Keratinocyte (primary cell): ENCODE data around the gene DENND5A. TPM values are rescaled to one million over a fixed set of nuclear protein-coding genes. Genes with fewer than 3 reads are reported as not detected.
"Not testable (repeated sequence)": the region's sequence is repeated elsewhere in the genome, so short reads cannot be mapped to it uniquely, and the experiment has no call there.

ENCODE experiments used
- DNase-seq: peaks from one replicate; pipeline ENCODE4 v3.0.0-alpha.2; 2011; ENCODE audit warnings: low read depth, missing footprints, low spot score
- FAIRE-seq: peaks from 2 replicates; lab custom pipeline; 2011; peaks lifted over from hg19 to GRCh38; lab: Jason Lieb, UNC
- H2AFZ ChIP-seq: 2 replicates; pipeline ENCODE4 v1.6.0; 2012; ENCODE audit warnings: low read length, control low read depth, inconsistent platforms; ENCODE audit not compliant: control insufficient read depth
- H3K27ac ChIP-seq: 2 replicates; pipeline ENCODE4 v1.5.1; 2011; ENCODE audit warnings: low read length; ENCODE audit not compliant: control insufficient read depth, insufficient read depth
- H3K27me3 ChIP-seq: 3 replicates; pipeline ENCODE4 v1.6.0; 2011; ENCODE audit warnings: low read length; ENCODE audit not compliant: control insufficient read depth, insufficient read depth; ENCODE audit errors: extremely low read depth
- H3K36me3 ChIP-seq, 2 experiments: 2 replicates in 1 of 2; 3 replicates in 1 of 2; pipeline ENCODE4 v1.5.1; 2011; ENCODE audit warnings: low read length in 2 of 2, mild to moderate bottlenecking in 1 of 2; ENCODE audit not compliant: control insufficient read depth in 2 of 2, insufficient read depth in 2 of 2; ENCODE audit errors: extremely low read depth in 1 of 2
- H3K4me1 ChIP-seq: 3 replicates; pipeline ENCODE4 v1.5.1; 2011; ENCODE audit warnings: low read length; ENCODE audit not compliant: control insufficient read depth, insufficient read depth; ENCODE audit errors: extremely low read depth
- H3K4me2 ChIP-seq: 3 replicates; pipeline ENCODE4 v1.6.0; 2011; ENCODE audit warnings: low read depth, low read length; ENCODE audit not compliant: control insufficient read depth, insufficient read depth; ENCODE audit errors: extremely low read depth
- H3K4me3 ChIP-seq, 3 experiments: fragments of 200-600 bp in 1 of 3; sonication (generic) in 1 of 3; 2 replicates in 2 of 3; 3 replicates in 1 of 3; pipeline ENCODE4 v1.5.1; 2011 to 2016; ENCODE audit warnings: low read length in 3 of 3, mild to moderate bottlenecking in 3 of 3, control low read depth in 2 of 3, inconsistent platforms in 1 of 3, low read depth in 1 of 3, mixed read lengths in 1 of 3, mixed run types in 1 of 3, moderate library complexity in 1 of 3; ENCODE audit not compliant: control insufficient read depth in 2 of 3, insufficient read depth in 2 of 3; ENCODE audit errors: extremely low read depth in 1 of 3
- H3K79me2 ChIP-seq: 2 replicates; pipeline ENCODE4 v1.6.0; 2012; ENCODE audit warnings: low read length; ENCODE audit not compliant: control insufficient read depth, insufficient read depth
- H3K9ac ChIP-seq: 3 replicates; pipeline ENCODE4 v1.6.0; 2011; ENCODE audit warnings: low read length; ENCODE audit not compliant: control insufficient read depth, insufficient read depth; ENCODE audit errors: extremely low read depth
- H3K9me1 ChIP-seq: 3 replicates; pipeline ENCODE4 v1.6.0; 2011; ENCODE audit warnings: low read length; ENCODE audit not compliant: control insufficient read depth, insufficient read depth; ENCODE audit errors: extremely low read depth
- H3K9me3 ChIP-seq: 2 replicates; pipeline ENCODE4 v1.5.1; 2012; ENCODE audit warnings: low read depth, low read length; ENCODE audit not compliant: control insufficient read depth
- H4K20me1 ChIP-seq: 3 replicates; pipeline ENCODE4 v1.6.0; 2011; ENCODE audit warnings: low read length; ENCODE audit not compliant: control insufficient read depth, insufficient read depth; ENCODE audit errors: extremely low read depth
- EZH2 ChIP-seq: IDR thresholded peaks from one replicate; pipeline ENCODE4 v1.6.1; 2012; ENCODE audit warnings: inconsistent platforms, mild to moderate bottlenecking, low read length, moderate library complexity
- dilution Hi-C: fragments of 300-500 bp; cut with MboI; formaldehyde crosslinking; loops from one replicate; pipeline ENCODE4 v1.7.0; 2020; ENCODE audit warnings: low sequenced_read_pairs; ENCODE audit not compliant: extremely low pct_ligation_motif_present
- polyA plus RNA-seq, 5 experiments: library from polyadenylated mRNA; depleted of rRNA in 3 of 5; stranded (reverse) in 3 of 5; stranded (forward) in 1 of 5; unstranded in 1 of 5; fragments of >200 nt; gene quantifications; 1 replicate in 1 of 5; 2 replicates in 3 of 5; 3 replicates in 1 of 5; pipeline versions ENCODE4 v1.2.1 to v1.2.3, GENCODE V29; 2011 to 2012; ENCODE audit warnings: missing spikeins in 2 of 5, low read depth in 1 of 5, low replicate concordance in 1 of 5
- TF ChIP-seq, protein P1 (sequence below), 3 experiments: IDR thresholded peaks in 1 of 3; conservative IDR thresholded peaks in 1 of 3; optimal IDR thresholded peaks in 1 of 3; 2 replicates in 2 of 3; 3 replicates in 1 of 3; pipeline versions ENCODE3 to v1.5.1; 2011; ENCODE audit warnings: low read length in 3 of 3, mild to moderate bottlenecking in 3 of 3, moderate library complexity in 2 of 3, control low read depth in 1 of 3, inconsistent platforms in 1 of 3; ENCODE audit not compliant: insufficient read depth in 2 of 3; ENCODE audit errors: extremely low read depth in 1 of 3

Gene DENND5A
- polyA plus RNA-seq, 1 donor (not counting 4 experiments of a cell fraction or from before 2014, with no cell fraction given): 49.1 TPM

GRCh38 chr11:9170450-9170849 is 94.7 kb downstream of the DENND5A start:
- DNase-seq (no peak), FAIRE-seq (peak; percentile 57)
- H3K27ac ChIP-seq: no peak overlapping the region
- H3K4me1 ChIP-seq: peaks cover 8% of the 10 kb centered on the region
- no peaks in the 10 kb centered on the region for H4K20me1 ChIP-seq
- dilution Hi-C loops: no loop called here
- peaks cover 5 to 8% of the 10 kb centered on the region in 2 experiments for H3K36me3 ChIP-seq
- H3K79me2 ChIP-seq: no peaks in the 10 kb centered on the region
- H3K9me3 ChIP-seq: no peaks in the 10 kb centered on the region
- H3K9ac ChIP-seq: no peak overlapping the region
- H3K27me3 ChIP-seq: no peaks in the 10 kb centered on the region
- no peak overlapping the region for H2AFZ ChIP-seq
- TF ChIP-seq, protein P1, sequence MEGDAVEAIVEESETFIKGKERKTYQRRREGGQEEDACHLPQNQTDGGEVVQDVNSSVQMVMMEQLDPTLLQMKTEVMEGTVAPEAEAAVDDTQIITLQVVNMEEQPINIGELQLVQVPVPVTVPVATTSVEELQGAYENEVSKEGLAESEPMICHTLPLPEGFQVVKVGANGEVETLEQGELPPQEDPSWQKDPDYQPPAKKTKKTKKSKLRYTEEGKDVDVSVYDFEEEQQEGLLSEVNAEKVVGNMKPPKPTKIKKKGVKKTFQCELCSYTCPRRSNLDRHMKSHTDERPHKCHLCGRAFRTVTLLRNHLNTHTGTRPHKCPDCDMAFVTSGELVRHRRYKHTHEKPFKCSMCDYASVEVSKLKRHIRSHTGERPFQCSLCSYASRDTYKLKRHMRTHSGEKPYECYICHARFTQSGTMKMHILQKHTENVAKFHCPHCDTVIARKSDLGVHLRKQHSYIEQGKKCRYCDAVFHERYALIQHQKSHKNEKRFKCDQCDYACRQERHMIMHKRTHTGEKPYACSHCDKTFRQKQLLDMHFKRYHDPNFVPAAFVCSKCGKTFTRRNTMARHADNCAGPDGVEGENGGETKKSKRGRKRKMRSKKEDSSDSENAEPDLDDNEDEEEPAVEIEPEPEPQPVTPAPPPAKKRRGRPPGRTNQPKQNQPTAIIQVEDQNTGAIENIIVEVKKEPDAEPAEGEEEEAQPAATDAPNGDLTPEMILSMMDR (optimal IDR thresholded peaks at IDR 0.05 in 1 of 3, IDR thresholded peaks at IDR 0.05 in 1 of 3, conservative IDR thresholded peaks at IDR 0.05 in 1 of 3; ENCODE audit: extremely low read depth in 1 of 3, insufficient read depth in 2 of 3, low read length in 3 of 3): no peak
- H3K4me2 ChIP-seq: no peak overlapping the region
- no peak overlapping the region for H3K4me3 ChIP-seq
- H3K9me1 ChIP-seq: no peaks in the 10 kb centered on the region

DNA sequence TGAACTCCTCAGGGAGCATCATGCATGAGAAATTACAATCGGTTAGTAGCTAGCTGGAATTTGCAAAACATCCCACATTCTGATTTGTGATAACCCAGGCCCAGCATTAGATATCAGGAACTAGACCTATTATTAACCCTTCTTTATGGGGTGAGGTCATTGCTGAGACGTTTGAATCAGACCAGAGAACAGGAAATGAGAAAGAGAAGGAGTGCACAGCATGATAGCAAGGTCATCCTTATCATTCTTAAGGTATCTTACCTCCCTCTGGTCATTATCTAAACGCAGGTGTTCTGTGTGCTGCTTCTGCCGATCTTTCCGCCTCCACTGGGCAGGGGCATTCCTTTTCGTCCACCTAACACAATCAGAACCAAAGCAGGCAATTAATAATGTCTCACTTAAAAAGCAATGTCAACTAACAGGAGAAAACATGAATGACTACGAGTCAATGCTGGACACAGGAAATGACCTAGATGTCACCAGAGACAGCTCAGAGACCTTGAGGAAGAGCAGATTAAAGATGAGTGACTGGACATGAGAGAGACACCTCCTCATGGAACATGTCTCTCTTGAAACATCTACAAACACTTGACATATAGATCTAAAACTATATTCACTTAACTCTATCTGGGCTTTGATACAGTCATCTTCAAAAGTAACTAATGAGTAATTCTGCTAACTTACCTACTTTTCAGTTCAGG is 95.4 kb downstream of the DENND5A start:
- Histone ChIP-seq H3K4me2 (no peak overlapping the region), H3K4me1 (peaks cover 8% of the 10 kb centered on the region), H3K36me3 (peaks cover 6 to 8% of the 10 kb centered on the region in 2 experiments), H3K9ac (no peak overlapping the region), H3K27me3 (no peaks in the 10 kb centered on the region), H3K9me3 (no peaks in the 10 kb centered on the region), H3K27ac (no peak overlapping the region), H4K20me1 (no peaks in the 10 kb centered on the region), H3K4me3 (no peak overlapping the region), H3K79me2 (no peaks in the 10 kb centered on the region), H3K9me1 (no peaks in the 10 kb centered on the region), H2AFZ (no peak overlapping the region)
- TF ChIP-seq, protein P1 (optimal IDR thresholded peaks at IDR 0.05 in 1 of 3, IDR thresholded peaks at IDR 0.05 in 1 of 3, conservative IDR thresholded peaks at IDR 0.05 in 1 of 3; ENCODE audit: extremely low read depth in 1 of 3, insufficient read depth in 2 of 3, low read length in 3 of 3): no peak
- TF ChIP-seq EZH2: no peak
- dilution Hi-C loops: no loop called here
- peak; percentile 49 for FAIRE-seq
- DNase-seq: no peak

GRCh38 chr11:9161991-9162390 is 103.2 kb downstream of the DENND5A start:
- FAIRE-seq: not testable (repeated sequence)

More at GRCh38 chr11:9161991-9162390, 103.2 kb downstream of the DENND5A start:
- H3K4me1 ChIP-seq, H4K20me1 ChIP-seq, H3K4me2 ChIP-seq, H3K27me3 ChIP-seq, H3K9me1 ChIP-seq, H3K36me3 ChIP-seq, H3K4me3 ChIP-seq, H2AFZ ChIP-seq, dilution Hi-C loops, H3K9ac ChIP-seq, H3K27ac ChIP-seq, H3K9me3 ChIP-seq, DNase-seq, H3K79me2 ChIP-seq: not testable (repeated sequence)
